ENCODE measurements around the gene LRRC9. TPM values are rescaled to one million over a fixed set of nuclear protein-coding genes. Genes with fewer than 3 reads are reported as not detected.

Gene LRRC9
- total and polyA plus RNA-seq, 2 of the 13 experiments (the other 11 are each of a cell fraction or from before 2014, with no cell fraction given) = 0.08 to 0.18 TPM

DNA sequence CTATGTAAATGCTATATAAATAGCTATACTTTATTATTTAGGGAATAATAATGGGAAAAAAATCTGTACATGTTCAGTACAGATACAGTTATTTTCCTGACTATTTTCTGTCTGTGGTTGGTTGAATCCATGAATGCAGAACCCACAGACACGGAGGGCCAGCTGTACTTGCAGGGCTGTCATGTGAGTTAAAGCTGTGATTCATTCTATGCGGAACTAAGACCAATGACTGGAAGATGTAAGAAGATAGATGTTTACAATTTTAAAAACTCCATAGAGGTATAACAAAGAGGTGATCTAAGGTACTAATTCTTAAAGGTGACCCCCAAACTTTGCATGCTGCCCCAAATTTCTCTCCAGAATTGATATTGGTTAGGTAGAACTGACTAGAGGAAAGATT lies 186.4 kb downstream of the LRRC9 start:
- no peaks in the 10 kb centered on the region for H3K9me3 ChIP-seq (ENCODE audit: low read length)
- intact Hi-C loops (cut with micrococcal nuclease; ENCODE audit: unreplicated experiment) = no loop called here
- H3K4me3 ChIP-seq (replicated peaks in 1 of 3; ENCODE audit: insufficient read depth in 1 of 3, low read depth in 2 of 3, low read length in 3 of 3) = no peak overlapping the region
- H3K27ac ChIP-seq (ENCODE audit: extremely low read length, insufficient read depth, low read length) = no peak overlapping the region
- peaks cover 8 to 23% of the 10 kb centered on the region in 2 experiments; a peak in 4 of 5 replicates for H3K36me3 ChIP-seq (replicated peaks in 1 of 2; ENCODE audit: control insufficient read depth in 1 of 2, insufficient read depth in 2 of 2, low read length in 2 of 2)
- H4K20me1 ChIP-seq (ENCODE audit: insufficient read depth, low read length) = peaks cover 3% of the 10 kb centered on the region; the same call in 1 of the 2 replicates
- WGBS (ENCODE audit: low lambda C conversion rate) = 95% methylated on average over 2 of the region's 2 CpGs
- no TSS peak for BruUV-seq (replicated peaks)
- FAIRE-seq (no peak), ATAC-seq (no peak), DNase-seq (ENCODE audit: low spot score) (no peak)
- H3K79me2 ChIP-seq (ENCODE audit: insufficient read depth, low read length) = peaks cover 51% of the 10 kb centered on the region
- no peak overlapping the region for H2AFZ ChIP-seq (ENCODE audit: low read length)
- no peaks in the 10 kb centered on the region for H3K4me1 ChIP-seq (ENCODE audit: insufficient read depth, low read length)
- no peak overlapping the region for H3K4me2 ChIP-seq (ENCODE audit: low read depth, low read length)
- POLR2A ChIA-PET = interaction anchor here (1.2 kb wide), 1 partner anchor 14 kb away, joined by 3 read pairs; the partner anchor contains the start of gene PCNX4
- no peak overlapping the region for H3K9ac ChIP-seq (ENCODE audit: insufficient read depth, low read depth, low read length)
- in situ Hi-C loops (cut with HindIII; ENCODE audit: extremely low pct_ligation_motif_present, low pct_unique_long_range_greater_than_20kb) = no loop called here
- H3K27me3 ChIP-seq (ENCODE audit: control insufficient read depth in 1 of 2, insufficient read depth in 2 of 2, low read length in 2 of 2) = no peaks in the 10 kb centered on the region
- CTCF ChIA-PET (ENCODE audit: low intra/inter-chr PET ratio, low total read pairs) = no interaction called here
- TF ChIP-seq CENPX (CRISPR knock-in tag; IDR thresholded peaks at IDR 0.05) (no peak), HIVEP1 (CRISPR knock-in tag; IDR thresholded peaks at IDR 0.05) (no peak), FOXP1 (IDR thresholded peaks at IDR 0.05) (no peak), FOXP1 (CRISPR knock-in tag; IDR thresholded peaks at IDR 0.05) (no peak), CBX1 (IDR thresholded peaks at IDR 0.05; ENCODE audit: low read depth) (no peak), KLF9 (CRISPR knock-in tag; IDR thresholded peaks at IDR 0.05; ENCODE audit: low read depth) (no peak), ZNF780A (CRISPR knock-in tag; IDR thresholded peaks at IDR 0.05) (no peak), DZIP1 (CRISPR knock-in tag; IDR thresholded peaks at IDR 0.05) (no peak), BCL6 (CRISPR knock-in tag; IDR thresholded peaks at IDR 0.05) (no peak), ARID4A (CRISPR knock-in tag; IDR thresholded peaks at IDR 0.05; ENCODE audit: borderline replicate concordance) (no peak), NBN (conservative IDR thresholded peaks at IDR 0.05) (no peak), BCL3 (CRISPR knock-in tag; IDR thresholded peaks at IDR 0.05) (no peak)
- TF ChIP-seq, protein P1, sequence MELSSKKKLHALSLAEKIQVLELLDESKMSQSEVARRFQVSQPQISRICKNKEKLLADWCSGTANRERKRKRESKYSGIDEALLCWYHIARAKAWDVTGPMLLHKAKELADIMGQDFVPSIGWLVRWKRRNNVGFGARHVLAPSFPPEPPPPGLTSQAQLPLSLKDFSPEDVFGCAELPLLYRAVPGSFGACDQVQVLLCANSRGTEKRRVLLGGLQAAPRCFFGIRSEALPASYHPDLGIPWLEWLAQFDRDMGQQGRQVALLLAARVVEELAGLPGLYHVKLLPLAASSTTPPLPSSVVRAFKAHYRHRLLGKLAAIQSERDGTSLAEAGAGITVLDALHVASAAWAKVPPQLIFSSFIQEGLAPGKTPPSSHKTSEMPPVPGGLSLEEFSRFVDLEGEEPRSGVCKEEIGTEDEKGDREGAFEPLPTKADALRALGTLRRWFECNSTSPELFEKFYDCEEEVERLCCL (CRISPR knock-in tag; IDR thresholded peaks at IDR 0.05; ENCODE audit: borderline replicate concordance) = no peak

Measured in HepG2 (cell line).